ENCODE data around the gene ZNF654. TPM values are rescaled to one million over a fixed set of nuclear protein-coding genes. Genes with fewer than 3 reads are reported as not detected.

ZNF654 gene
- total and polyA plus RNA-seq, 5 donors: 3.5 to 13.8 (median 11.5) TPM

Other genes with a start within 250 kb of the ZNF654 start
- 10 to 100 TPM; 45.9 to 54.3 (median 50.0) TPM for gene CGGBP1, start 250 bp upstream of the ZNF654 start, total RNA-seq
- 30.4 TPM for gene CGGBP1, start 250 bp upstream of the ZNF654 start, polyA plus RNA-seq
- gene C3orf38, start 90.7 kb downstream of the ZNF654 start, total RNA-seq: 10 to 100 TPM; 17.7 to 22.4 (median 18.7) TPM
- gene C3orf38, start 90.7 kb downstream of the ZNF654 start, polyA plus RNA-seq: 7.7 TPM

All from right cardiac atrium (tissue), 5 donors.